ENCODE results near the gene TSPAN31.

DNA sequence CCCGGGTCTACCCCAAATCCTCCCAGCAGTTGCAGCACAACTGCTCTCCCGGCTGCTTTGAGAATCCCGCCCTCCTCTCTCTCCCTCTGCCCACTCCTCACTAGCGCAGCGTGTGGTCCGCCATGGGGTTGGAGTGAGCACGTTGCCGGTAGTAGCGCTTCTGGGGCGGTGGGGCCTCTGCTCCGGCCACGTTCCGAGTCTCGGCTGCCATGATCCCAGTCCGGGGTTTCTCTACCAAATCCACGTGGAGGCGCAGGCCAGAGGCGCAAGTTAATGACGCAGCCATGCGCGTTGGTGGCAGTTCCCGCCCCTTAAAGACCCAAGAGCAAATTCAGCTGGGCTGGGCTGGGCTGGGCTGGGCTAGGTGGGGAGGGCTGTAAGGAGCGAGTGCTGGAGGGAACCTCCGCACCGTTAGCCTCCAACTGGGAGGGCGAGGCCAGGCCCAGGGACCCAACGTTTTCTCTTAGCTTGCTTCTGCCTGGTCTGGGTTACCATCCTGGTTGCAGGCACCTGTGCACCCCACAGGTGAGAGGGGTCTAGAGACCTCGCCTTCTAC, 27.1 kb downstream of the TSPAN31 start, which contains the start of gene METTL1:
- TF ChIP-seq, protein P1, sequence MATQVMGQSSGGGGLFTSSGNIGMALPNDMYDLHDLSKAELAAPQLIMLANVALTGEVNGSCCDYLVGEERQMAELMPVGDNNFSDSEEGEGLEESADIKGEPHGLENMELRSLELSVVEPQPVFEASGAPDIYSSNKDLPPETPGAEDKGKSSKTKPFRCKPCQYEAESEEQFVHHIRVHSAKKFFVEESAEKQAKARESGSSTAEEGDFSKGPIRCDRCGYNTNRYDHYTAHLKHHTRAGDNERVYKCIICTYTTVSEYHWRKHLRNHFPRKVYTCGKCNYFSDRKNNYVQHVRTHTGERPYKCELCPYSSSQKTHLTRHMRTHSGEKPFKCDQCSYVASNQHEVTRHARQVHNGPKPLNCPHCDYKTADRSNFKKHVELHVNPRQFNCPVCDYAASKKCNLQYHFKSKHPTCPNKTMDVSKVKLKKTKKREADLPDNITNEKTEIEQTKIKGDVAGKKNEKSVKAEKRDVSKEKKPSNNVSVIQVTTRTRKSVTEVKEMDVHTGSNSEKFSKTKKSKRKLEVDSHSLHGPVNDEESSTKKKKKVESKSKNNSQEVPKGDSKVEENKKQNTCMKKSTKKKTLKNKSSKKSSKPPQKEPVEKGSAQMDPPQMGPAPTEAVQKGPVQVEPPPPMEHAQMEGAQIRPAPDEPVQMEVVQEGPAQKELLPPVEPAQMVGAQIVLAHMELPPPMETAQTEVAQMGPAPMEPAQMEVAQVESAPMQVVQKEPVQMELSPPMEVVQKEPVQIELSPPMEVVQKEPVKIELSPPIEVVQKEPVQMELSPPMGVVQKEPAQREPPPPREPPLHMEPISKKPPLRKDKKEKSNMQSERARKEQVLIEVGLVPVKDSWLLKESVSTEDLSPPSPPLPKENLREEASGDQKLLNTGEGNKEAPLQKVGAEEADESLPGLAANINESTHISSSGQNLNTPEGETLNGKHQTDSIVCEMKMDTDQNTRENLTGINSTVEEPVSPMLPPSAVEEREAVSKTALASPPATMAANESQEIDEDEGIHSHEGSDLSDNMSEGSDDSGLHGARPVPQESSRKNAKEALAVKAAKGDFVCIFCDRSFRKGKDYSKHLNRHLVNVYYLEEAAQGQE (IDR thresholded peaks at IDR 0.05; ENCODE audit: unreplicated experiment), result no peak
- TF ChIP-seq, protein P2, sequence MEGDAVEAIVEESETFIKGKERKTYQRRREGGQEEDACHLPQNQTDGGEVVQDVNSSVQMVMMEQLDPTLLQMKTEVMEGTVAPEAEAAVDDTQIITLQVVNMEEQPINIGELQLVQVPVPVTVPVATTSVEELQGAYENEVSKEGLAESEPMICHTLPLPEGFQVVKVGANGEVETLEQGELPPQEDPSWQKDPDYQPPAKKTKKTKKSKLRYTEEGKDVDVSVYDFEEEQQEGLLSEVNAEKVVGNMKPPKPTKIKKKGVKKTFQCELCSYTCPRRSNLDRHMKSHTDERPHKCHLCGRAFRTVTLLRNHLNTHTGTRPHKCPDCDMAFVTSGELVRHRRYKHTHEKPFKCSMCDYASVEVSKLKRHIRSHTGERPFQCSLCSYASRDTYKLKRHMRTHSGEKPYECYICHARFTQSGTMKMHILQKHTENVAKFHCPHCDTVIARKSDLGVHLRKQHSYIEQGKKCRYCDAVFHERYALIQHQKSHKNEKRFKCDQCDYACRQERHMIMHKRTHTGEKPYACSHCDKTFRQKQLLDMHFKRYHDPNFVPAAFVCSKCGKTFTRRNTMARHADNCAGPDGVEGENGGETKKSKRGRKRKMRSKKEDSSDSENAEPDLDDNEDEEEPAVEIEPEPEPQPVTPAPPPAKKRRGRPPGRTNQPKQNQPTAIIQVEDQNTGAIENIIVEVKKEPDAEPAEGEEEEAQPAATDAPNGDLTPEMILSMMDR (conservative IDR thresholded peaks at IDR 0.05; ENCODE audit: low read depth in 2 of 2), result no peak
- TF ChIP-seq EZH2 (IDR thresholded peaks at IDR 0.05; ENCODE audit: low read depth, unreplicated experiment) (no peak), POLR2AphosphoS5 (IDR thresholded peaks at IDR 0.05; ENCODE audit: low read depth) (peak; percentile 95), JUNB (IDR thresholded peaks at IDR 0.05; ENCODE audit: unreplicated experiment) (no peak)
- TF ChIP-seq, protein P3, sequence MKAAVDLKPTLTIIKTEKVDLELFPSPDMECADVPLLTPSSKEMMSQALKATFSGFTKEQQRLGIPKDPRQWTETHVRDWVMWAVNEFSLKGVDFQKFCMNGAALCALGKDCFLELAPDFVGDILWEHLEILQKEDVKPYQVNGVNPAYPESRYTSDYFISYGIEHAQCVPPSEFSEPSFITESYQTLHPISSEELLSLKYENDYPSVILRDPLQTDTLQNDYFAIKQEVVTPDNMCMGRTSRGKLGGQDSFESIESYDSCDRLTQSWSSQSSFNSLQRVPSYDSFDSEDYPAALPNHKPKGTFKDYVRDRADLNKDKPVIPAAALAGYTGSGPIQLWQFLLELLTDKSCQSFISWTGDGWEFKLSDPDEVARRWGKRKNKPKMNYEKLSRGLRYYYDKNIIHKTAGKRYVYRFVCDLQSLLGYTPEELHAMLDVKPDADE (IDR thresholded peaks at IDR 0.05), result no peak

Measured in GM23338 (cell line).